Lower leg skin (tissue), 4 donors: ENCODE data around the gene LDB1. TPM values are rescaled to one million over a fixed set of nuclear protein-coding genes. Genes with fewer than 3 reads are reported as not detected.

Source experiments
- DNase-seq, 2 donors: peaks; one replicate each; pipeline ENCODE4 v3.0.0-alpha.2; 2019; ENCODE audit warnings: low spot score in 2 of 2
- H3K4me3 ChIP-seq: fragments of 200-600 bp; sonication (generic); 2 replicates; pipeline ENCODE4 v1.5.1; 2017; ENCODE audit warnings: mild to moderate bottlenecking, low read depth; ENCODE audit not compliant: poor library complexity, severe bottlenecking
- CTCF ChIP-seq, 3 donors: fragments of 450-650 bp; IDR thresholded peaks; one replicate each; pipeline ENCODE4 v1.5.1; 2016; ENCODE audit warnings: antibody characterized with exemption in 3 of 3, mild to moderate bottlenecking in 3 of 3, moderate library complexity in 2 of 3
- POLR2A ChIP-seq, 2 donors: fragments of 450-650 bp; IDR thresholded peaks; one replicate each; pipeline ENCODE4 v1.6.1; 2016 to 2017; ENCODE audit warnings: antibody characterized with exemption in 2 of 2, mild to moderate bottlenecking in 1 of 2, moderate library complexity in 1 of 2
- WGBS, 2 donors: methylation state at CpG; one replicate each; pipeline ENCODE4 v1.1.5; 2018; 5-methylcytosine and 5-hydroxymethylcytosine counted together
- intact Hi-C: fragments of 100-400 bp; cut with DNase I; formaldehyde crosslinking; loops from one replicate; pipeline ENCODE4 v1.15.0; 2023; ENCODE audit warnings: low total_unique reads
- total RNA-seq, 4 donors: library from RNA; depleted of rRNA; stranded (reverse); fragments of >200 nt; gene quantifications; one replicate each; pipeline ENCODE4 v1.1.0, GENCODE V29; 2016

LDB1 gene
- total RNA-seq, 4 donors from 2014 or later = 80.3 to 109 (median 102) TPM

DNA sequence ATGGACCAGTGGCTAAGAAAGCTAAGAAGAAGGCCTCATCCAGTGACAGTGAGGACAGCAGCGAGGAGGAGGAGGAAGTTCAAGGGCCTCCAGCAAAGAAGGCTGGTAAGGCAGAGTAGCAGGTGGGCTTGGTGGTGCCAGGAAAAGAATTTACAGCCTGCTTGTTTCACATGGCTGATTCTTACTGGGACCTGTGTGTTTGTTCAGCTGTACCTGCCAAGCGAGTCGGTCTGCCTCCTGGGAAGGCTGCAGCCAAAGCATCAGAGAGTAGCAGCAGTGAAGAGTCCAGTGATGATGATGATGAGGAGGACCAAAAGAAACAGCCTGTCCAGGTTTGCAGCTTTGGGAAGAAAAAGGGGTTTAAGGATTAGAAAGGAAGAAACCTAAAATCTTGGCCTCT is 37.1 kb upstream of the LDB1 start:
- TF ChIP-seq POLR2A (IDR thresholded peaks at IDR 0.05) = no peak
- no peak for TF ChIP-seq CTCF (IDR thresholded peaks at IDR 0.05)
- H3K4me3 ChIP-seq = no peak overlapping the region
- 76 to 87% methylated on average over 3 of the region's 3 CpGs for WGBS, 2 donors
- intact Hi-C loops = no loop called here
- no peak for DNase-seq

DNA sequence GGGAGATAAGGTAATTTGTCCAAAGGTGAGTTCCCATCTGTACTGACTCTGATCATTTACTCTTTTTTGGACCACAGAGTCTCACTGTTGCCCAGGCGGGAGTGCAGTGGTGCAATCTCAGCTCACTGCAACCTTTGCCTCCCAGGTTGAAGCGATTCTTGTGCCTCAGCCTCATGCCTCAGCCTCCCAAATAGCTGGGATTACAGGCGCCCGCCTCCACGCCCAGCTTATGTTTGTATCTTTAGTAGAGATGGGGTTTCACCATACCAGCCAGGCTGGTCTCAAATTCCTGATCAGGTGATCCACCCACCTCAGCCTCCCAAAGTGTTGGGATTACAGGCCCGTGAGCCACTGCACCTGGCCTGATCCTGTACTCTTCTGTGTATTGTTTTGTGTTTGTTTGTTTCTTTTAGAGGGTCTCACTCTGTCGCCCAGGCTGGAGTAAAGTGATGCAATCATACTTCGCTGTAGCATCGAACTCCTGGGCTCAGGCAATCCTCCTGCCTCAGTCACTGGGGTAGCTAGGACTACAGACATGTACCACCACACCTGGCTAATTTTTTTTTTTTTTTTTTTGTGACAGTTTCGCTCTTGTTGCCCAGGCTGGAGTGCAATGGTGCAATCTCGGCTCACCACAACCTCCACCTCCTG is 34.4 kb upstream of the LDB1 start:
- intact Hi-C loops = no loop called here
- TF ChIP-seq CTCF (IDR thresholded peaks at IDR 0.05) (no peak), POLR2A (IDR thresholded peaks at IDR 0.05) (no peak)
- no peak for DNase-seq
- WGBS, 2 donors = 93 to 97% methylated on average over 11 of the region's 11 CpGs
- no peak overlapping the region for H3K4me3 ChIP-seq

- WGBS, 2 donors = 30 to 36% methylated on average over 5 of the region's 5 CpGs
- intact Hi-C loops = no loop called here
- DNase-seq = no peak
- peak overlapping the region; percentile 76 for H3K4me3 ChIP-seq
- TF ChIP-seq POLR2A (IDR thresholded peaks at IDR 0.05) (no peak), CTCF (IDR thresholded peaks at IDR 0.05) (no peak)
These were observed 33.0 kb upstream of the LDB1 start for GRCh38 chr10:102153093-102153620.

GRCh38 chr10:102152545-102152890 is 32.4 kb upstream of the LDB1 start:
- WGBS, 2 donors = 0% methylated on average over 17 to 19 of the region's 19 CpGs
- no peak for DNase-seq
- intact Hi-C loops = no loop called here
- TF ChIP-seq POLR2A (IDR thresholded peaks at IDR 0.05) (no peak), CTCF (IDR thresholded peaks at IDR 0.05) (no peak)
- H3K4me3 ChIP-seq = peak overlapping the region; percentile 76

DNA sequence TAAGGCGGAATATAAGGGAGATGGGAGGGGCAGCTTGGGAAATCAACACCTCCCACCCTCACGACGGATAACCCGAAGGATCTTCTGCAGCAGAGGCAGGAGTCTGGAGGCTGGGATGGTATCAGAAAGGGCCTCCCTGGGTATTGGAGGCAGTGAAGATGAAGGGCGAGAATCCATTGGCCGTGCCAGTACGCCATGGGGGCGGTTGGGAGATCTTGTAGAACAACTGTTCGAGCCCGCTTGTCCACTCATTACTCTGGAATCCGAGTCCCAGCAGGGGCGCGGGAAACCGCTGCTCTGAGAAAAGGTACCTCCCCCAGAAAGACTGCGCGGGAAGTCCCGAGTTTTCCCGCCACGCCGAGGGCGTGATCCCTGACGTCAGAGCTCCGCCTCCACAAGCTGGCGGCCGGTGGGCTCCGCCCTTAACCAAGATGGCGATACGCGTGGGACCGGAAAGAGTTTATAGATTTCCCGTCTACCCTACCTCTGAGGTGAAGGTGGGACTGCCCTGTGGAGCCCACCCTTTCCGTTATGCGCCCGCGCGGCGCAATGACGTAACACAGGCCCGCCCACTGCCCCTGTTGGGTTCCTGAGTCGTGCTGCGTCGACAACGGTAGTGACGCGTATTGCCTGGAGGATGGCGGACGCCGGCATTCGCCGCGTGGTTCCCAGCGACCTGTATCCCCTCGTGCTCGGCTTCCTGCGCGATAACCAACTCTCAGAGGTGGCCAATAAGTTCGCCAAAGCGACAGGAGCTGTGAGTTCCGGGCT is 31.8 kb upstream of the LDB1 start, which contains the start of gene NOLC1:
TSS of gene NOLC1 (plus strand) at position 616 of the 771 bp plus-strand sequence. CDS start at position 638, 22 bp downstream.
- TF ChIP-seq POLR2A (IDR thresholded peaks at IDR 0.05) (no peak), CTCF (IDR thresholded peaks at IDR 0.05) (no peak)
- intact Hi-C loops = no loop called here
- WGBS, 2 donors = 2 to 3% methylated on average over 32 to 47 of the region's 59 CpGs

More for the DNA sequence above, 31.8 kb upstream of the LDB1 start, which contains the start of gene NOLC1:
- peak within 1 kb of the TSS; percentile 76 for H3K4me3 ChIP-seq
- peak; percentile 99 to 100 for DNase-seq
